GM21825 (cell line): Measurements from ENCODE around the gene TPK1.

Source experiments
- ATAC-seq: cut with Tn5 transposase; IDR thresholded peaks from one replicate; pipeline ENCODE4 v1.9.1; 2021; ENCODE audit warnings: mild to moderate bottlenecking, moderate library complexity; ENCODE audit not compliant: unreplicated experiment

The TPK1 gene

DNA sequence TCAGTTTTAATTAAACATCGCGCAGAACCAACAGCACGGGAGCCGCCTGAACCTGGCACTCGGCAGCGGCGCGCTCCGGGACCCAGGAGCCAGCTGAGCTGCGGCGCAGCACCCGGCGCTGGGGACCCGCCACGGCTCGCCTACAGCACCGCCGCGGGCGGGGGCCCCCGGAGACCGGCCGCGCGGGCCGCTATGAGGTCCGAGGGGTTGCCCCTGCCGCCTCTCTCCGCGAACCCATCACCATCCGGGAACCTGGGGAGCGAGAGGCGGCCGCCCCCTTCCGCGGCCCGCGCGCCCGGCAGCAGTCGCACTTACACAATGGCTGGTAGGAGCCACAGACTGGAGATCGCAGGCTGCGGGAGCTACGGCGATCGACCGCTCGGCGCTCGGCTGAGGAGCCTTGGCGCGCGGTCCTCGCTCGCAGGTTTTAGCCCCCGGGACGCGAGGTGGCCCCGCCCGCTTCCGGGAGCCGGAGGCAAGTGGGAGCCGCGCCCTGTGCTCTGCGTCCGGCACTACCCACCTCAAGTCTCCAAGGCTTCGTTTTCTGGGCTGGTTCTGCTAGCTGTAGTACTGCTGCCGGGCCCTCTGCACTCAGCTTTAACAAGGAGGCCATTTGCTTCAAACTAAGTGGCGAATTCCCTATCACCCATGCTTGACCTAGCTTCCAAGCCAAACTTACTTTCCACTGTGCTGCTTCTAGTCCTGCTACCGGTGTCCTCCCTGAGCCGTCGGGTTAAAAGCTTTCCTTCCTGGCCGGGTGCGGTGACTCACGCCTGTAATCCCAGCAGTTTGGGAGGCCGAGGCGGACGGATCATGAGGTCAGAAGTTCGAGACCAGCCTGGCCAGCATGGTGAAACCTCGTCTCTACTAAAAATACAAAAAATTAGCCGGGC lies at the start of gene TPK1:
Gene TPK1, minus strand, starts transcription at position 402 of the 893 bp plus-strand sequence. CDS start 451 bp downstream, outside the sequence.
- ATAC-seq, result peak; percentile 91

DNA sequence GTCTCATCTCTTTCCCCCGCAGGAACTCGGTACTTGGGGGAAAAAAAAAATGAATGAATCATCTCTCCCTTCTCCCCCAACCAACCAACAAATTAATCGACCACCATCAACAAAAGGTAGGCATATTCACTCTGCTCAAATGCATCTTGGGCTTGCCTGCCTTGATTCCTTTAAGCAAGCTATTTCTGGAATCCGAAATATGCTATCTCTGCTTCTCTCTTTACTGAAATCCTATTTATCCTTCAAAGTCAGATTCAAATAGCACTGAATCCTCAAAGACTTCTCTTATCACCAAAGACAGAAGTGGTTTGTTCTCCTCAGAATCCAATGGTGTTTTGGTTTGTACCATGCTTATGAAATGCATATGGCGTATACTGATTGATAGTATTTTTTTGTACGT lies 49.6 kb upstream of the TPK1 start:
- no peak for ATAC-seq

DNA sequence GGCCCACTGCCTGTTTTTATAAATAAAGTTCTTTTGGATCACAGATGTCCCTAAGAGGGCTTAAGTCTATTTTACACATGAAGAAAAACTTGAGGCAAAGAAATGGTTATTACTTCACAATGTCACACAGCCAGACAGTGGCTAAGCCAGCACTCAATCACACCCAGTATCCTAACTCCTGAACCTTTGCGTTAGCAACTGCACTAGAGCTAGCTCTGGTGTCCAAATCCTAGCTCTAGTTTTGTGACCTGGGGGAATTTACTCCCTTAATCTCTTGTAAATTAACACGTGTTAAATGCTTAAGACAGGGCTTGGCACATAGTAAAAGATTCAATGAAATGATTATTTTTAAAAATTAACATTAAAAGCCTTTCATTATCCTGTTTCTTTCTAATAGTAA lies 49.0 kb upstream of the TPK1 start:
- no peak for ATAC-seq

DNA sequence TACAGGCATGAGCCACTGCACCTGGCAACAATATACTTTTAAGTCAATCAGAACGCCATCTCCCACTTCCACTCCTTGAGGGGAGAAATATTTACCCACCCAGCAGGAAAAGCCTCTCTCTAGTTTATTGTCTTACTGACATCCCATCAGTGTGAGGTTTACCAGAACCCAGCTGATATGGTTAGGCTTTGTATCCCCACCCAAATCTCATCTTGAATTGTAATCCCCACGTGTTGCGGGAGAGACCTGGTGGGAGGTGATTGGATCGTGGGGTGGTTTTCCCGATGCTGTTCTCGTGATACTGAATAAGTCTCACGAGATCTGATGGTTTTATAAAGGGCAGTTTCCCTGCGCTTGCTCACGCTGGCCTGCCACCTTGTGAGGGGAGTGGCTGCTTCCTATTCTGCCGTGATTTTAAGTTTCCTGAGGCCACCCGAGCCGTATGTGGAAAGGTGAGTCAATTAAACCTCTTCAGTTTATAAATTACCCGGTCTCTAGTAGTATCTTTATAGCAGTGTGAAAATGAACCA lies 37.5 kb upstream of the TPK1 start:
- no peak for ATAC-seq

DNA sequence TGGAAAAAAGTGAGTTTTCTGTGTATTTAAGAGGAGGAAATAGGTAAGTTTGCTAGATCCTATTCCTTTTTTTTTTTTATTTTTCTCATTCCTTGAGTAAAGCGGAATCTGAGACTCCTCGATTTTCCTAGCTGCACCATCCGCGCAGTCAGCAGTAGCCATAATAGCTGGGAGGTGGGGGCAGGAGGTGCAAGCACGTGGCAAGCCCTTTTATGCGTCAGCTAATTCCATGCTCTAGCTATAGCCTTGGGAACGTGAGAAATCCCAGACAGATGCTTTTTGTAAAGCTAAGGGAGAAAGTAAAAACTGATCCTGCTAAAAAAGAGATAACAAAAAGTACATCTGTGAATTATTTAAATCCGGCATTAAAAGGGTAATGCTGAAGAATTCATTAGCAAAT lies 33.2 kb upstream of the TPK1 start:
- no peak for ATAC-seq

DNA sequence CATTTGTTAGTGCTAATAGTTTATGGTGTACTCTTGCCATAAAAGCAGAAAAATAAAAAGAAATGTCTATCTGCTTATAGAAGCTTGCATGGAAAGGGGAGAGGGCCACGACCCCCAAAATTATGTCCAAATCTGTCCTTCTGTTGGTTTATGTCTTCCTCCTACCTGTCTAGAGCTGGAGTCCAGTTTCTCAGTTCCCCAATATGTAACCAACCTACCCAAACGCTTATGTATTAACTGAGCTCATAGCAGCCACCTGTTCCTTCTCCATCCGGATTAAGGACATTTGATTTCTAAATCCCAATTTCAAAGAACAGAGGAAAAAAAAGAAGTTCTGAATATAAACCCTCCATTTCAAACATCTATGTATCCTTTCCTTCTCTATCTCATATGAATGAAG lies 30.3 kb upstream of the TPK1 start:
- no peak for ATAC-seq

DNA sequence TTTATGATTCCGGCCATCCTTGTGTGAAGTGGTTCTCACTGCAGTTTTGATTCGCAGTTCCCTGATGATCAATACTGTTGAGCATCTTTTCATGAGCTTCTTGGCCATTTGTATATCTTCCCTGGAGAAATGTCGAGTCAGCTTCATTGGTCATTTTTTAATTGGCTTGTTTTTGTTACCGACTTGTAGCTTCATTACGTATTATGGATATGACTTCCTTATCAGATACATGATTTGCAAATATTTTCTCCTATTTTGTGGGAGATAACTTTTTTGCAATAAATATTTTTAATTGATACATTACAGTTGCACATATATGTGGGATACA lies 27.4 kb upstream of the TPK1 start:
- no peak for ATAC-seq

DNA sequence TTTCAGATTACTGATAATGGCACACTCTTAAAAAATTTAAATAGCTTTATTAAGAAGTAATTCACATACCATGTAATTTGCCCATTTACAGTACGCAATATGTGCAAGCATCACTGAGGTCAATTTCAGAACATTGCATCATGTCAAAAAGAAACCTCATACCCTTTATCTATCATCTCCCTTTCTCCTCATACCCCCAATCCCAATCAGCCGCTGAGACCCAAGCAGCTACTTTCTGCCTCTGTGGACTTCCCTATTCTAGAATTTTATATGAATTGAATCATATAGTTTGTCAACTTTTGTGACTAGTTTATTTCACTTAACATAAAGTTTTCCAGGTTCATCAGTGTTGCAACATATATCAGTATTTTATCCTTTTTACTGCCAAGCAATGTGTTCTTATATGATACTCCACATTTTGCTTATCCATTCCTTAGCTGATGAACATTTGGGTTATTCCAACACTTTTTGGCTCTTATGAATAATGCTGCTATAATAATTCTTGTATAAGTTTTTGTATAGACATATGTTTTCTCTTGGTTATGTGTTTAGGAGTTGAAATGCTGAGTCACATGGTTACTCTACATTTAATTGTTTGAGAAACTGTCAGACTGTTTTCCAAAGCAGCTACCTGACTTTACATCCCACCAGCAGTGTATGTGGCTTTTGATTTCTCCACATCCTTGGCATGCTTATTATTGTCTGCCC lies 26.9 kb upstream of the TPK1 start:
- no peak for ATAC-seq

DNA sequence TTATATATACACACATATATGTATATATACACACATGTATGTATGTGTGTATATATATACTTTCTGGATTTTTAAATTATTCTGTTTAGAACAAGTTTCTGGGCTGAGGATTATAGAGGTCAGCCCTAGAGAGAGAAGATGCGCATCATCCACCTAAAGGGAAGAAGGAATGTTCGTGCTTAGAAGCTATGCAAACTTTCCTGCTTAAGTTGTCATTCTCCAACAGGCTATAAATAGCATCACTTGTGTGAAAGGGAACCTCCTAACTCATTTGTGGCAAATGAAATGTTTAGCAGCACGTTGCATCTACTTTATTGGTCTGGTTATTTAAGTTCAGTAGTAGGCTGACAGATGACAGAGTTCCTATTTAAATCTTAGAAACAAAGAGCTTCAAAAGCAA lies 23.9 kb upstream of the TPK1 start:
- ATAC-seq, result no peak

DNA sequence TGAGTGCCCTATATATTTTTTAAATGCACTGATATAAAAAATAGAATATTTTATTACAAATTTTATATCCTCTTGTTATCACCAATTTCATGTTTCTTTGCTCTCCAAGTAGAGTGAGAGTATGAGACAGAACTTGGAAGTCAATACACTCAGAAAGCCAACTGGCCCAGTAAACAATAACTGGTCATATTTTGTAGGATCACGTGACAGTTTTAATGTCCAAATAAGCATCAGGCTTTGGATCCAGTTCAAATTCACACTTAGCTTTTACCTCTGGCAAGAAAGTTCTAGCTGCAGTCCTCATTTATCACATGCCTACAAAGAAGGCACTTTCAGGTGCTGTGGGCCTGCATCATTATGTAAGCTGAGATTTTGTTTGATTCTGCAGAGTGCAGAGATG lies 21.6 kb upstream of the TPK1 start:
- ATAC-seq, result no peak

DNA sequence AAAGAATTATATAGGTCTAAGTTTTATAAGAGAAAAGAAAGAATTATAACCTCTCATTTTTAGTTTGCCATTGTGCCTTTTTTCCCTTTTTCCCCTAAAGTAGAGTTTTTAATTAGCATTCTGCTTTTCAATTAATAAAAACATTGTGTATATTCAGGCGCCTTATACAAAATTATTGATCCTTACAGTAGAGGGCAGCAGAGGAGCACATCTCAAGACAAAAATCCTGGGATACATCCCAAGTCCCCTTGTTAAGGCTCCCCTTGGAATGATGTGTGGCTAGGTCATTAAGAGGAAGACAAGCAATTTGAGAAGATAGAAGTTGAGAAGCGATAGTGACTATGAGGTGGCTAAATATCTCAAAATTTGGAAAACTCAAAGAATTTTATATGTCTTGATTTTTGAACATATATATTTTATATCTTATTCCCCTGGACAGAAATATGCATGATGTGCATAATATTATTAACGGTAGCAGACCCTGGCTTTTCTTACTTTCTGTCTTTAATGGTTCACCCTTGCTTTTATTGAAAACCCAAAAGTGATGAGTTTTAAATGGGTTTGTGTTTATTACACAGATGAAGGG lies 19.1 kb upstream of the TPK1 start:
- no peak for ATAC-seq

DNA sequence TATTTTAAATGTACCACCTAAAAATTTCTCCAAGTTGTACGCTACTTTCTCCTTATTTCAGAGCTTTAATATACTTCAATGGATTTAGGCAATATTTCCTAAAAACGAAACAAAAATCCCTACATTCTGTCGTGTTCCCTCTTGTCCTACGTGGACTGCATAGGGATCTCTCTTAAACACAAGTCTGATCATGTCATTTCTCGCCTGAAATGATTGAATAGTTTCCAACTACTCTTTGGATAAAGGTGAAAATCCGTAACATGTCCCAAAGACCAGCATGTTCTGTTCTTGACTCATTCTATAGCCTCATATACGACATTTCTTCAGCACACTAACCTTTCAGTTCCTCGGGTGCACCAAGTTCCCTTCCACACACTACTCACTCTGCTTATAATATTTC lies 17.7 kb upstream of the TPK1 start:
- ATAC-seq, result no peak

DNA sequence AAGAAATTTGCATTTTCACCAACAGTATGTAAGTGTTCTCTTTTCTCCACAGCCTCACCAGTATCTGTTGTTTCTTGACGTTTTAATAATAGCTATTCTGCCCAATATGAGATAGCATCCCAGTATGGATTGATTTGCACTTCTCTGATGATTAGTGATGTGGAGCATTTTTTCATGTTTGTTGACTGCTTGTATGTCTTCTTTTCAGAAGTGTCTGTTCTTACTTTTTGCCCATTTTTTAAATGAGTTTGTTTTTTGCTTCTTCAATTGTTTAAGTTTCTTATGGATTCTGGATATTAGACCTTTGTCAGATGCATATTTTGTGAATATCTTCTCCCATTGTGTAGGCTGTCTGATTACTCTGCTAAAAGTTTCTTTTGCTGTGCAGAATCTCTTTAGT lies 12.2 kb upstream of the TPK1 start:
- no peak for ATAC-seq

DNA sequence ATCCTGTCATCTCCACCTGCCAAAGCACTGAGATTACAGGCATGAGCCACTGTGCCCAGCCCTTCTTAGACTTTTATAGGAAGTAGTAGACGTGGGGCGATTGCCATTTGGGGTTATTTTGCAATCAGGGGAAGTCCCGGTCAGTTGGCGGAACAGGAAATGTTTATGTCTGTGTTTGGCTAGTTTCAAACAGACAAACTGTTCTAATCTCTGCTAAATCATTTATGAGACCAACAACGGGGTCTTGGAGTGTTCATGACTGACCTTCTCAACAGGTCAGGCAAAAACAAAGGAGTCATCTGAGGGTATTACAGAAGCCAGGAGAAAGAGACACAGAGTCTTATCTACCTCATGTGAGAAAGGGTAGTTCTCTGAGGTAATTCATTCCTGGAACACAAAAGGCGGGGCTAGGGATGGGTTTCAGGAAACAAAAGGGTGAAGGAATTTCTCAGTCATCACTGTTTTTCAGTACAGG lies 6.6 kb upstream of the TPK1 start:
- ATAC-seq, result peak; percentile 94

DNA sequence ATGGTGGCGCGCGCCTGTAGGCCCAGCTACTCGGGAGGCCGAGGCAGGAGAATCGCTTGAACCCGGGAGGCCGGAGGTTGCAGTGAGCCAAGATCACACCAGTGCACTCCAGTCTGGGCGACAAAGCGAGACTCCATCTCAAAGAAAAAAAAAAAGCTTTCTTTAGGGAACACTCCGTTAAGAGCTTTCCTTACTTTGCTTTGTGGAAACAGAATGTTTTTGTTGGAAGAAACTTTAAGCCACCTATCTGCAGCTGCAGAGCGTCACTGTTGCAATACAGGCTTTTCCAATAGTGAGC lies 641 bp upstream of the TPK1 start:
- ATAC-seq, result no peak

DNA sequence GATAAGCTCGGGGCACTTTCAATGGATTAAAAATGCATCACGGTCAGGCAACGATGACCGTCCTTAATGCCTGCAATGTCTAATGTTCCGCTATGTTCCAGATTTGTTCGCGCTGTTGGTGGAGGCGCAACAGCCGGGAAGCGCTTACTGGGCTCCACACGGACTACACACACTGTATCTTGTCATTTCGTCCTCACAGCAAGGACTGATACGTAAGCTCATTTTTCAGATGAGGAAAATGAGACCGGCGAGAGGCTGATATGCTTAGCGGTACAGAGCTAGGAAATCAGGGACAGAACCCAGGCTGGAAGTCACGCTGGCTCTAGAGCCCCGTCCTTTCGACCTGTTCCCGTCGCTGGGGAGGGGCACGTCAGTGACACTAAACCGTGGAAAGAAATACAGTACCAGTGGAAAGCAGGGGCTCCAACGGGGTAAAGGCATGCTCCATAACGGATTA lies 670 bp downstream of the TPK1 start:
- ATAC-seq, result peak; percentile 31

DNA sequence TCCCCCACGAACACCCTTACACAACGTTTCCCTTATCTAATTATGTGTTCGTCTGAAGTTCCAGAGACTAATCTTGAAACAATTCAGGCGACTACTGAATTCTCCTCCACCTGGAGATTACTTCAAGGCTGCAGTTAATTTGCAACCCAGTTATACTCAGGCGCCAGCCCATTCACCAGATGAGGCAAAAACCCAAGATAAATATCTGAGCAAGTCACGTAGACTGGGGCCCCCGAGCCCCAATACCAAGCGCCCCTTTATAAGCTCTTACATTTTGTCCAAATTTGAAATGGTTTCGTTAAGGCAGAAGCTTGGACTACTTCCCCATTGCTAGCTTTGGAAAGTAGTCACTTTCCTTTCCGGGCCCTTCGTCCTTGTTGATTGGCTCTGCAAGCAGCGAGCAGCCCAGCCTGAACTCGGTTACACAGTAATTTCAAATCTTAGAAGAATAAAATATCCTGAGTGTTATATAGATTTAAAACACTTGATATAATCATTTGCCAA lies 1.2 kb downstream of the TPK1 start:
- peak; percentile 38 for ATAC-seq

DNA sequence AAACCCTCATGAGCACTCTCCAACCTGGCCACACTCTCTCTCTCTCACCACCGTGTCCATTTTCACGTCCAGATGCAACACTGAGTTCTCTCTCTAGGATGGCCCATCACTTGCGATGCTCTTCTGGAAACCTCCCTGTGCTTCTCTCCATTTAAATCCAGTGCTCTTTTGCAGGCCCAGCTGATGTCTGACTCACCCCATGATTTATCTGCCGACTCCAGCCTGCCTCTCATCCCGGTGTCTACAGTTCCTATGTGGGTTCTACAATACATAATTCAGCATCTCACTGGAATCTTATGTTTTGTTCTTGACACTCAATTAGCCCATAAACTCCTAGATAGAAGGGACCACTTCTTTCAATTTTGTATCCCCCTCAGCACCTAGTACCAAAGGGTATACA lies 5.0 kb downstream of the TPK1 start:
- no peak for ATAC-seq

DNA sequence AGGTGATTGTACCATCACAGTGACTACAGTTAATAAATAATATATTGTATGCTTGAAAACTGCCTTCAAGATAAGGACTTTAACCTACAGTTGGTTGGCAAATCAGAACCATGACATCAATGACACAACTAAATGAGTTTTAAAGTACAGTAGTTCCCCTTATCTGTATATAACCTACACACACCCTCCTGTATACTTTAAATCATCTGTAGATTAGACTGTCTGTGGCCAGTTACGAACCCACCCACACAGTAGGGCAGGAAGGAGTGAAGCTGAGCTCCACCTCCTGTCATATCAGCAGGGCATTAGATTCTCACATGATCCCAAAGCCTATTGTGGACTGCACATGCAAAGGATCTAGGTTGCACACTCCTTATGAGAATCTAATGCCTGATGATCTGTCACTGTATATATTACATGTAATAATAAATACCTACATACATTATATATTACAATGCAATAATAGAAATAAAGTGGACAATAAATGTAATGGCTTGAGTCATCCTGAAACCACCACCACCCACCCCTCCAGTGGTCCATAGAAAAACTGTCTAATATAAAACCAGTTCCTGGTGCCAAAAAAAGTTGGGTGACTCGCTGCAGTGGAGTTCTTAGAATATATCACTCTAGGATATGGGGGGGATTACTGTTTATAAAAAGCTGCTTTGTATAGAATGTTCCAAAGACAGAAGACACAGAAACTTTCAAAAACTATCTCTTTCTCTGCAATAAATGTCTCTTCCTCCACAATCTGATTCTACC lies 5.6 kb downstream of the TPK1 start:
- ATAC-seq, result no peak

DNA sequence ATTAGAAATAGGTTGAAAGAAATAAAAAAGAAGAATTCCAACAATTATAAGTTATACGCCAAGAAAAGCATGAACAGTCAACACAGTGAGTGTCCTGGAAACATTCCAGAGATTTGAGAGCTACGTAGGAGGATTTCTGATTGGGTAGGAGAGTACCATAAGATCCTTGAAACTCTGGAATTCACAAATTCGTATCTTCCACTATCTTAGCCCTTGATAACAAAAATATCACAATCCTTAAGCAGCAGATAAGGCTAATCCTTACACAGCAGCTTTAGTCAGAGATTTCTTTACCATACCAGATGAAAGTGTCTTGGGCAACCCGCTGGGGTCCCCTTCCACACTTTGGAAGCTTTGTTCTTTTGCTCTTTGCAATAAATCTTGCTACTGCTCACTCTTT lies 8.2 kb downstream of the TPK1 start:
- no peak for ATAC-seq

DNA sequence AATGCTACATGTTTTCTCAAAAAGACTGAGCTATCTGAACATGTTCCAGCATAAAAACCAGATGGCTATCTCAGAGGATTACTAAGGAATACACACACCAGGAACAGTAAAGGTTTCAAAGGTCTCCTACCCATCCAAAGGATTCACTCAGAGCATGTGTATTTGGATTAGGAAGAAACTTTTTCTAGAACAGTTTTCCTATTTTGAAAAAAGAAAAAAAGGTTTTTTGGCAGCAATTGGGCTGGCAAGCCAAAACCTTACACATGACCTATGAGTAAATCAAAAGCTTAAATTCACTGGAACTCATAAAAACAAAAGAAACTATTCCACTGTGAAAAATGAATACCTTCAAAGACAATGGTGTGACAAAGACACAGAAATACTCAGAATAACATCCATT lies 9.6 kb downstream of the TPK1 start:
- ATAC-seq, result no peak
